Neural cell (in vitro differentiated cells): ENCODE results near the gene MGAT5. TPM values are rescaled to one million over a fixed set of nuclear protein-coding genes. Genes with fewer than 3 reads are reported as not detected.

ENCODE experiments used
- H2AFZ ChIP-seq: fragments of 200-600, 300-800 bp; sonication (generic), shearing (Covaris generic); 2 replicates; pipeline ENCODE4 v1.6.0; 2014; ENCODE audit warnings: low read depth, mild to moderate bottlenecking, antibody characterized with exemption, low read length, moderate library complexity
- H3F3A ChIP-seq: fragments of 200-600 bp; shearing (Covaris generic); 2 replicates; pipeline ENCODE4 v1.6.1; 2016; ENCODE audit warnings: mild to moderate bottlenecking, moderate library complexity, mixed read lengths, antibody characterized with exemption, low read length; ENCODE audit not compliant: insufficient read depth, poor library complexity, severe bottlenecking
- H3K27ac ChIP-seq: fragments of 200-600, 300-800 bp; sonication (generic), shearing (Covaris generic); 2 replicates; pipeline ENCODE4 v1.5.1; 2014; ENCODE audit warnings: mild to moderate bottlenecking, low read length, moderate library complexity
- H3K27me3 ChIP-seq: fragments of 300-800, 200-600 bp; sonication (generic), shearing (Covaris generic); 2 replicates; pipeline ENCODE4 v1.6.0; 2014; ENCODE audit warnings: mild to moderate bottlenecking, low read depth, low read length, moderate library complexity; ENCODE audit not compliant: insufficient read depth
- H3K36me3 ChIP-seq: fragments of 300-800, 200-600 bp; sonication (generic), shearing (Covaris generic); 2 replicates; pipeline ENCODE4 v1.5.1; 2014; ENCODE audit warnings: mild to moderate bottlenecking, antibody characterized with exemption, low read length, moderate library complexity; ENCODE audit not compliant: insufficient read depth
- H3K4me2 ChIP-seq: fragments of 300-800, 200-600 bp; sonication (generic), shearing (Covaris generic); 2 replicates; pipeline ENCODE4 v1.6.0; 2014; ENCODE audit warnings: mild to moderate bottlenecking, low read length
- H3K4me3 ChIP-seq: fragments of 300-800, 200-600 bp; sonication (generic), shearing (Covaris generic); 2 replicates; pipeline ENCODE4 v1.5.1; 2014; ENCODE audit warnings: mild to moderate bottlenecking, low read length, moderate library complexity
- H3K79me2 ChIP-seq: fragments of 200-600 bp; shearing (Covaris generic); replicated peaks from 2 replicates; pipeline ENCODE4 v1.6.0; 2014; ENCODE audit warnings: mild to moderate bottlenecking, low read length, moderate library complexity; ENCODE audit not compliant: insufficient read depth
- H3K9ac ChIP-seq: fragments of 300-800, 200-600 bp; sonication (generic), shearing (Covaris generic); 2 replicates; pipeline ENCODE4 v1.6.1; 2016; ENCODE audit warnings: mild to moderate bottlenecking, low read length, mixed read lengths
- H3K9me2 ChIP-seq: fragments of 200-600 bp; shearing (Covaris generic); 2 replicates; pipeline ENCODE4 v1.6.1; 2016; ENCODE audit warnings: mild to moderate bottlenecking, low read length, mixed read lengths; ENCODE audit not compliant: insufficient read depth
- H3K9me3 ChIP-seq: fragments of 200-600, 300-800 bp; sonication (generic), shearing (Covaris generic); 2 replicates; pipeline ENCODE4 v1.6.1; 2016; ENCODE audit warnings: mild to moderate bottlenecking, mixed run types, low read length, moderate library complexity, mixed read lengths
- H4K20me1 ChIP-seq: fragments of 200-600 bp; shearing (Covaris generic); 2 replicates; pipeline ENCODE4 v1.6.1; 2016; ENCODE audit warnings: mild to moderate bottlenecking, mixed run types; ENCODE audit not compliant: insufficient read depth
- EZH2 ChIP-seq: fragments of 200-600, 300-800 bp; shearing (Covaris generic), sonication (generic); IDR thresholded peaks from 2 replicates; pipeline ENCODE4 v1.6.1; 2014; ENCODE audit warnings: antibody characterized with exemption, low read length, borderline replicate concordance, mild to moderate bottlenecking; ENCODE audit not compliant: insufficient read depth, poor library complexity, severe bottlenecking
- POLR2AphosphoS5 ChIP-seq: IDR thresholded peaks from 2 replicates; pipeline ENCODE4 v1.6.1; 2012
- TAF1 ChIP-seq: IDR thresholded peaks from 2 replicates; pipeline ENCODE4 v1.6.1; 2012; ENCODE audit warnings: low read depth
- polyA plus RNA-seq: library from polyadenylated mRNA; depleted of rRNA; stranded (reverse); fragments of >200 nt; gene quantifications from 2 replicates; pipeline ENCODE4 v1.2.3, GENCODE V29; 2014
- TF ChIP-seq, protein P1 (sequence below): fragments of 450-650 bp; IDR thresholded peaks from 2 replicates; pipeline ENCODE4 v1.5.1; 2014; ENCODE audit warnings: antibody characterized with exemption, mild to moderate bottlenecking, moderate library complexity; ENCODE audit not compliant: poor library complexity, severe bottlenecking
- TF ChIP-seq, protein P2 (sequence below): IDR thresholded peaks from 2 replicates; pipeline ENCODE4 v1.6.1; 2012; ENCODE audit warnings: borderline replicate concordance

MGAT5 gene
- polyA plus RNA-seq, 1 donor from 2014 or later = 40.9 TPM

DNA sequence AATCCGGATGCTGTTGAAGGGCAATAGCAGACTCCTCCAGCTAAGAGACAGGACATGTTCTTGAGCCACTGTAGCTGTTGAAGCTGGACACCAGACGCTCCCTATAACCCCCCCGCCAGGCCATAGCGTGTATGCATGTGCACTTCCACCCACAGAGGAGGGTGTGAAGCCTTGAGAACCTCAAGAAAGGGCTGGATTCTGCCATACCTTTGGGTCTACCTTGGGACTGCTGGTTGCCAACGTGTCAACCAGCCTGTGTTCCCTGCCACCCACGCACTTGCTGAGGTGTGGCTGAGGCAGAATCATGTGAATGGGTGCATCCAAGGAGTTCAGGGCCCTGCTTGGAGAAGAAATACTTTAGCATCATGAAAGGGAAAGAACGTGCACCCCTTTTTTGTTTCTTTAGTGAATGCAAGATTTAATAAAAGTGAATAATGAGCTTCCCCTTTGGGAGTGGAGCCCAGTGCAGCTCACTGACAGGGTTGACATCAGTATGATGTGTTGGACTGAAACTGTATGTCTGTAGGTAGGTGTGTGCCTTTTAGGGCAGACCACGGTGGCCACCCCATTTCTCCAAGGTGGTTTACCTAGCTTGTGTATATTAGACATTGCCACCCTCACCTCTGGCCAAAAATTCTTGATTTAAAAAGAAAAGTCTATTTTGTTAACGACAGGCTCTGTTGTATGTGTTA lies 198.3 kb downstream of the MGAT5 start:
- Histone ChIP-seq H3K4me3 (no peak overlapping the region), H4K20me1 (no peaks in the 10 kb centered on the region), H3K9me3 (no peaks in the 10 kb centered on the region), H3F3A (no peaks in the 10 kb centered on the region), H3K9ac (no peak overlapping the region), H3K27me3 (no peaks in the 10 kb centered on the region), H3K36me3 (no peaks in the 10 kb centered on the region), H2AFZ (no peak overlapping the region), H3K27ac (no peak overlapping the region), H3K4me2 (no peak overlapping the region), H3K9me2 (no peaks in the 10 kb centered on the region), H3K79me2 (no peaks in the 10 kb centered on the region)
- TF ChIP-seq POLR2AphosphoS5 = no peak
- TF ChIP-seq EZH2 = no peak
- no peak for TF ChIP-seq TAF1
- TF ChIP-seq, protein P1, sequence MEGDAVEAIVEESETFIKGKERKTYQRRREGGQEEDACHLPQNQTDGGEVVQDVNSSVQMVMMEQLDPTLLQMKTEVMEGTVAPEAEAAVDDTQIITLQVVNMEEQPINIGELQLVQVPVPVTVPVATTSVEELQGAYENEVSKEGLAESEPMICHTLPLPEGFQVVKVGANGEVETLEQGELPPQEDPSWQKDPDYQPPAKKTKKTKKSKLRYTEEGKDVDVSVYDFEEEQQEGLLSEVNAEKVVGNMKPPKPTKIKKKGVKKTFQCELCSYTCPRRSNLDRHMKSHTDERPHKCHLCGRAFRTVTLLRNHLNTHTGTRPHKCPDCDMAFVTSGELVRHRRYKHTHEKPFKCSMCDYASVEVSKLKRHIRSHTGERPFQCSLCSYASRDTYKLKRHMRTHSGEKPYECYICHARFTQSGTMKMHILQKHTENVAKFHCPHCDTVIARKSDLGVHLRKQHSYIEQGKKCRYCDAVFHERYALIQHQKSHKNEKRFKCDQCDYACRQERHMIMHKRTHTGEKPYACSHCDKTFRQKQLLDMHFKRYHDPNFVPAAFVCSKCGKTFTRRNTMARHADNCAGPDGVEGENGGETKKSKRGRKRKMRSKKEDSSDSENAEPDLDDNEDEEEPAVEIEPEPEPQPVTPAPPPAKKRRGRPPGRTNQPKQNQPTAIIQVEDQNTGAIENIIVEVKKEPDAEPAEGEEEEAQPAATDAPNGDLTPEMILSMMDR = no peak
- TF ChIP-seq, protein P2, sequence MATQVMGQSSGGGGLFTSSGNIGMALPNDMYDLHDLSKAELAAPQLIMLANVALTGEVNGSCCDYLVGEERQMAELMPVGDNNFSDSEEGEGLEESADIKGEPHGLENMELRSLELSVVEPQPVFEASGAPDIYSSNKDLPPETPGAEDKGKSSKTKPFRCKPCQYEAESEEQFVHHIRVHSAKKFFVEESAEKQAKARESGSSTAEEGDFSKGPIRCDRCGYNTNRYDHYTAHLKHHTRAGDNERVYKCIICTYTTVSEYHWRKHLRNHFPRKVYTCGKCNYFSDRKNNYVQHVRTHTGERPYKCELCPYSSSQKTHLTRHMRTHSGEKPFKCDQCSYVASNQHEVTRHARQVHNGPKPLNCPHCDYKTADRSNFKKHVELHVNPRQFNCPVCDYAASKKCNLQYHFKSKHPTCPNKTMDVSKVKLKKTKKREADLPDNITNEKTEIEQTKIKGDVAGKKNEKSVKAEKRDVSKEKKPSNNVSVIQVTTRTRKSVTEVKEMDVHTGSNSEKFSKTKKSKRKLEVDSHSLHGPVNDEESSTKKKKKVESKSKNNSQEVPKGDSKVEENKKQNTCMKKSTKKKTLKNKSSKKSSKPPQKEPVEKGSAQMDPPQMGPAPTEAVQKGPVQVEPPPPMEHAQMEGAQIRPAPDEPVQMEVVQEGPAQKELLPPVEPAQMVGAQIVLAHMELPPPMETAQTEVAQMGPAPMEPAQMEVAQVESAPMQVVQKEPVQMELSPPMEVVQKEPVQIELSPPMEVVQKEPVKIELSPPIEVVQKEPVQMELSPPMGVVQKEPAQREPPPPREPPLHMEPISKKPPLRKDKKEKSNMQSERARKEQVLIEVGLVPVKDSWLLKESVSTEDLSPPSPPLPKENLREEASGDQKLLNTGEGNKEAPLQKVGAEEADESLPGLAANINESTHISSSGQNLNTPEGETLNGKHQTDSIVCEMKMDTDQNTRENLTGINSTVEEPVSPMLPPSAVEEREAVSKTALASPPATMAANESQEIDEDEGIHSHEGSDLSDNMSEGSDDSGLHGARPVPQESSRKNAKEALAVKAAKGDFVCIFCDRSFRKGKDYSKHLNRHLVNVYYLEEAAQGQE = no peak

DNA sequence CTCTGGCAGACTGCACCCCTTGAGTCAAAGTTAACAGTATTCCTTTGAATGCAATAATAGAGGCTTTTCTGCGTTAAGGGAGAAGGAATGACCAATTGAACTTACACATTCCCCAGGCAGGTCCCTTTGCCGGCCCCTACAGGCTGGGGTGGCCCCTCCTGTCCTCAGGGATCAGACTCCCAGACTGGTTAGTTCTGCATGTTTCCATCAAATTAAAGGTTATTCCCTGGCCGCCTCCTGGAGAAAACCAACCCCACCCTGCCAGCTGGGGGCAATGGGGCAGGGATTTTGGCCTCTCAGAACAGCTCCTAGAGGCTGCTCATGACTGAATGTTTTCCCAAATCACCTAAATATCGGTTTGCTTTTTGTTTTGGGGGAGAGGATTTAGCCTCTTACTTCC lies 199.6 kb downstream of the MGAT5 start:
- H3F3A ChIP-seq = no peaks in the 10 kb centered on the region
- H3K27me3 ChIP-seq = no peaks in the 10 kb centered on the region
- no peak overlapping the region for H3K27ac ChIP-seq
- H3K9me2 ChIP-seq = no peaks in the 10 kb centered on the region
- H2AFZ ChIP-seq = no peak overlapping the region
- no peaks in the 10 kb centered on the region for H3K79me2 ChIP-seq
- H3K9me3 ChIP-seq = no peaks in the 10 kb centered on the region
- H3K9ac ChIP-seq = no peak overlapping the region
- H3K4me3 ChIP-seq = no peak overlapping the region
- H4K20me1 ChIP-seq = no peaks in the 10 kb centered on the region
- TF ChIP-seq, protein P2 = no peak
- H3K4me2 ChIP-seq = no peak overlapping the region
- H3K36me3 ChIP-seq = no peaks in the 10 kb centered on the region
